GM18870 (cell line): ENCODE results near the gene CSNK1E.

Source experiments
- ATAC-seq: cut with Tn5 transposase; IDR thresholded peaks from one replicate; pipeline ENCODE4 v1.9.1; 2021; ENCODE audit warnings: moderate library complexity; ENCODE audit not compliant: unreplicated experiment

Gene CSNK1E

DNA sequence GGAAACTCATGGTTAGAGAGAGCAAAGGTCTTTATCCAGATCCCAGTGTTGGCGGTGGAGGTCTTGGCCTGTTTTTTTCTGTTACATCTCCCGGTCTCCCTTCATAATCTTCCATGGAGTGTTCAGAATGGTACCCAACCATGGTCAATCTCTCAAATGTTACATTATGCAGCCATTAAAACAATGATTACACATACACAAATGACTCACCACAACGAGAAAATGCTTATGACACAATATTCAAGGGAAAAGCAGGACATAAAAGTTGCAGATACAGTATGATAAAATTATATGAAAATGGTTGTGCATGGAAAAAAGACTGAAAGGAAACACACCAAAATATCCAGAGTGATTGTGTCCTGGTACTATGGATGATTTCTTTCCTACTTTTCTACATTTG lies 17.8 kb upstream of the CSNK1E start:
- no peak for ATAC-seq

- ATAC-seq = no peak
These were observed 10.6 kb upstream of the CSNK1E start for GRCh38 chr22:38327805-38328204.

DNA sequence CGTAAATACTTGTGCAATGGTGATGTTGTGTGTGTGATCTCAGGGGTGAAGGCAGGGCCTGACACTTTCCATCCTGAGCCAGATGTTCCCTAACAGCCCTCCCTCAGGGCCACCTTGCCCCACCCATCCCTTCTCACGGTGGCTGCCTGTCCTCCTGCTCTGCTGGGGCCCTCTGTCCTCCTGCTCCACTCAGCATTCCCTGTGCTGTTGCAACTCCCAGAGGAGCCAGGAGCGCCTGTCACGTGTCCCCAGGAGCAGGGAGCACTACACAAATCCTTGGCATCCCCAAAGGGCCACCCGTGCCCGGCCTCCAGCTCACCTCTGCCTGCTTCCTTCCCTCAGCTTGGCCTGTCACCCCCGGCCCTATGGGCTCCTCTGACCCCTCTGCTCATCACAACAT lies 10.2 kb upstream of the CSNK1E start:
- no peak for ATAC-seq

DNA sequence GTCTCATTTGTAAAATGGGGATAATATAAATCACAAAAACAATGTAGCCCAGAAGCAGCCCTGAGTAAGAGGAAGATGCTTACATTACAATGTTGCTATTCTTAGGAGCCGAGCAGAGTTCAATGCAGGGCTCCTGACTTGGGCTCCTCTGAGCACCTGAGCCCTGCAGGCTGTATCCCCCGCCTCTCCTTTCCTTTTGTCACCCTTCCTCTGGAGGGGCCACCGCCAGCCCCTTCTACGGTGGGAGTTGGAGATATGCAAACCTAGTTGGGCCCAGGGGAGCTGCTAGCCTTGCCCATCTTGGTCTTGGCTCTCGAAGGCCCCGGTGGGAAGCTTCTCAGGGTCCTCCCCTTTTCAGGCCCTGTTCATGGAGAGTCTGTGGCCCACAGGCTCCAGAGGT lies 8.4 kb upstream of the CSNK1E start:
- ATAC-seq = no peak

DNA sequence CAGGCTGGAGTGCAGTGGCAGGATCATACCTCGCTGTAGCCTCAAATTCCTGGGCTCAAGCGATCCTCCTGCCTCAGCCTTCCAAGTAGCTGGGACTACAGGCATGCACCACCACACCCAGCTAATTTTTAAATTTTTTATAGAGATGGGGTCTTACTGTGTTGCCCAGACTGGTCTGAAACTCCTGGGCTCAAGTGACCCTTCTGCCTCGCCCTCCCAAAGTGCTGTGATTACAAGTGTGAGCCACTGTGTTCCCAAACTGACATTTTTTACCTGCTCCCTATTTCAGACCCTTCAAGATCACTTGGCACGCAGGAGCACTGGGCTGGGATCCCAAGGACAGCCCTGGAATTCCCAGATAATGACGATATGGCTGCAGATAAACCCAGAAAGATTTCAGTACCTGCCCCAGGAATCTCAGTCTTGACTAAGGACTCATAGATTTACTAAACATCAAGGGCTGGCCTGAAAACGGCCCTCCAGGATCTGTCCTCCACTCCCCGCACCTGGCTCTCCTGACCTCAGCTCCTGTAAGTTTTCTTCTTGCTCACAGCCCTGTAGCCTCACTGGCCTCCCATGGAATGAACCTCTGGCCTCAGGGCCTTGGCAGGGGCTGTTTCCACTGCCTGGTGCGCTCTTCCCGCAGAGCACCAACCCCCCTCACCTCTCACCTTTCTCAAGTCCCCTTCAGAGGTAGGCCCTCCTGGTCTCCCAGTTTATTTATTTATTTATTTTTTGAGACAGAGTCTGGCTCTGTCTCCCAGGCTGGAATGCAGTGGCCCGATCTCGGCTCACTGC lies 3.6 kb upstream of the CSNK1E start:
- ATAC-seq = no peak

- no peak for ATAC-seq
These were observed 1.9 kb upstream of the CSNK1E start for GRCh38 chr22:38318792-38319773.

DNA sequence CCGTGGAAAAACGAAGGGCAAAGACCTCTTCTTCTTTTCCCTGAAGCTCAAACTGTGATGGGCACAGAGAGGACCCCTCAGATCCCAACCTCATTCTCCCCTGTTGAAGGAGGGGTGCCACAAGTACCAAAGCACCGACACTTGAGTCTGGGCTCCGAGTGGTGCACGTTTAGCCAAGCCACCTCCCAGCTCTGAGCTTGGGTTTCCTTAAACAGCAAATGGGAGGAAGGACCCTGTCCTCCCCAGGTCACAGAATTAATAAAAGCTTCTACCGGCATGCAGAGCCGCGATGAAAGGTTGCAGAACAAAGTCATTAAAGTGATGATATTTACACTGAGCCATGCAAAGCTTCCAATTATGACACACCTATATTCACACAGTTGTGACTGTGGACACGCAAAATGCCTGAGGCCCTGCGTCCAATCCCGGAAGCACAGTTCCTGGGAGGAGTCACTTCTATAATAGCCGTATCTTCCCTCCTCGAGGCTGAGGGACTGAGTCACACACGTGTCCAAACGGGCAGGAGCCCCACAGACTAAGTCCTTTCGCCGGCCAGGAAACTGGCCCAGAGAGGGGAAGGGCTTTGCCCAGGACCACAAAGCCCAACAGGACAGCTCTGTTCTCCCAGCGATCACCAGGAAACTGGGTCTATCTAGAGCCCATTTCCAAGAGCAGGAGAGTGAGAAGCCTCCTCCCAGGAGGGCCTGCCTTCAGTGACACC lies 922 bp upstream of the CSNK1E start:
- ATAC-seq = no peak

DNA sequence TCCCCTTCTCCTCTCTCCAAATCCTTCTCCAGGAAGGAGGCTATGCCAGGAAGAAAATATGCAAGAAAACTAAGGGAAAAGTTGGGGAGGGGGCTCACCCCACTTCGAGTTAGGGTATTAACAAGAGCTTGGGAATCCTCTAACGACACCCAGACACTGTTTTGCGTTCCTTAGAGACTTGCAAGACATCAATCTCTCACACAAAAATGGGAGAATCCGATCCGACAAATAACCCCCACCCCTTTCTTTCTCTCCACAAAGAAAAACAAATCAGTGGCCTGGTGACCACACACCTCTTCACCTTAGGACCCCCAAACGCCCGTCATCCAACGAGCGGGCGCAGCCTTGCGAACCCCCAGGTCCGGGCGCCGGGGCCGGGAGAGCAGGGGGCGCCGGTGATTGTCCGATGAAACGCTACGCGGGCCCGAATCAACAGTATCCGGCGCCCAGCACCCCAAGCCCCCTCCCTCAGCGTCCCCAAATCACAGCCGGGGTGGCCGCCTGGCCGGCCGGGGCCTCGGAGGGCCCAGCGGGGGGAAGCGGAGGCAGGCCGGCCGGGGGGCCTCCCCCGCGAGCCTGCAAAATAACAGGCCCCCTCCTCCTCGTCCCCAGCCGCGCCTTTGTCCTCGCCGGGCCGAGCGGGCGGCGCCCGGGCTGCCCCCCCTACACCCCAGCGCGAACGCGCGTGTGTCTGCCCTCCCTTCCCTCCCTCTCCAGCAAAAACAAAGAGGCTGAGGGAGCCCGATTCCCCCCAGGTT lies 690 bp downstream of the CSNK1E start:
- ATAC-seq = no peak

DNA sequence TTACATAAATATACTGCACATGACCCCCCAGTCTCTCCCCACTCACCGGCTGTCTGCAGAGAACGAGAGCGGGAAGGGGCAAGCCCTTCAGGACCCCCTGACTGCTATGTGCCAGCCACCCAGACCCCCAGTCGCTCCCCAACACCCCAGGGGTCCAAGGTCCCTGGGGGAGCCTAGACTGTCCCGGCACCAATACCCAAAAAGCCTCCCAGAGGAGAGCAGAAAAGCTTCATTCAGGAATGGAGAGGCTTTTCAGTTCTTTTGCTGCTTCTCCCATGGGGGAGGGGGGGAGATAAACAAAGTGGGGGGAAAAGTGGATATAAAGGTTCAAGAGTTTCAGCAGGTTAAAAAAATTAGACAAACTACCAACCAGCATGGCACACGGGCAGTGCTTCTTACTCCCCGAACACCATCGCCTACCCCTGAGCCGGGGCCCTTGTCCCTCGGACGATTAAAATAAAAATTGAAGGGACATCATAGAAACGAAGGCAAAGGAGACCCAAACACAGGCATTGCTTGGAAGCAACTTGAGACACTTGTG lies 1.3 kb downstream of the CSNK1E start:
- no peak for ATAC-seq

- no peak for ATAC-seq
These were observed 2.1 kb downstream of the CSNK1E start for GRCh38 chr22:38314933-38315822.

DNA sequence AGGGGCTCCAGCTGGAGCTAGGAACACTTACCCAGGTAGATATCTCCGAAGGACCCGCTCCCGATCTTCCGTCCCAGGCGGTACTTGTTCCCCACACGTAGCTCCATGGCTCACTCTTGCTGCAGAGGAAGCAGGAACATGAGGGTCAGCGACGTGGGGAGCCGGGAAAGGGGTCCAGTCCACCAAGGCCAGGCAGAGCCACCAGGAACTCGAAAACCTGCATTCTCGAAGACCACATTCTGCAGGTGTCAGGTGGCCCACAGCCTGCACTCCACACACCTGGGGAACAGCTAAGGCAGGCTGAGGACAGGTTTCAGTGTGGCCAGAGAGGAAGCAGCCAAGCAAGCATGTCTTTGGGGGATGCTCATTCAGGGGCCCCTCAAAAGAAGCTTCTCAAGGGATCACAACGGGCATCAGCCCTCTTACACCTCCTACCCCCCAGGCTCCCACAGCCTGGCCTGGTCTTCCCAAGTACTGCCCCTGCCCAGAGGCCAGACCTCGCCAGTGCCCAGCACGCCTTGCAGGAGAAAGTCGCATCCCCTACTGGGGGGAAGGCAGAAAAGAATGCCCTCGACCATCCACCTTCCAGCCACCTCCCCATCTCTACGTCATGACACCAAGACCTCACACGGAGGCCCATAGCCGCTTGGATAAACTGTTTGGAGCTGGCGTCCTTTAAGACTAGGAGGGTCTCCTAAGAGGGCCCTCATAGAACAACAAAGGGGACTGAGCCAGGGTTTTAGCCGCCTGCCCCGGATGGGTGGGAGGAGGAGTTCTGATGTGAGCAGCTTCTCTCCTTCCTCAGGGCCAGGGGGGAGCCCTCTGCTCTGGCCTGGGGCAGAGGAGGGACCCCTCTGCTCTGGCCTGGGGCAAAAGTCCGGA lies 2.9 kb downstream of the CSNK1E start:
- ATAC-seq = no peak

- ATAC-seq = no peak
These were observed 3.8 kb downstream of the CSNK1E start for GRCh38 chr22:38313384-38313955.

DNA sequence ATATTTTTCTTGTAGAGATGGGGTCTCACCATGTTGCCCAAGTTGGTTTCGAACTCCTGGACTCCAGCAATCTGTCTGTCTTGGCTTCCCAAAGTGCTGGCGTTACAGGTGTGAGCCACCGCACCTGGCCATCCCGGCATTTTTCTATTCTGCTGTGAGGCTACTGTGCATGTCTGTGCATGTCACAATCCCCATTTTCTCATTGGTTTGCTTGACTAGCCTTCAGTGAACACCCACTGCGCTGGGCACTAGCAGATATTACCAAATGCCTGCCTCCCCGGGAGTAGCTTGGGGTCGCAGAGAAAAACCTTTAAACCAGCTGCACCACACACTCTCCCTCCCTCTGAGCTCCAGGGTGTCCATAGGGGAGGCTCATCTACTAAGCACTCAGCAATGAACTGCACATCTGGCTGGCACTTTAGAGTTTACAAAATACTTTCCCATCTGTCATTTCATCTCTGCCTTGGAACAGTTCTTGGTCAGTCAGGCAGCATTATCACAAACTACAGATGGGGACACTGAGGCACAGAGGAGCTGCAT lies 4.9 kb downstream of the CSNK1E start:
- no peak for ATAC-seq

DNA sequence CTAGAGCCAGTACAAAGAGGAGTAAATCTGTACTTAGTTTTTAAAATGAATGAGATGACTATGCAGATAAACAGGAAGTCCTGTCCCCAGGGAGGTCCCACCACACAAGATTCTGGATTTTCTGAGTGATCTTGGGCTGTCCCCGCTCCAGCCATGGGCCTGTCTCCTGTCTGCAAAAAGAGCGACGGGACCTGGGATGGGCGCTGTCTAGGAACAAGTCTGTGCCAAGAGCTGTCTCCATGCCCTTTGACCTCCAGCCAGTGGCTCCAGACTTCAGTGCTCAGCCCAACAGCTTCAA lies 6.0 kb downstream of the CSNK1E start:
- ATAC-seq = no peak

- no peak for ATAC-seq
These were observed 6.5 kb downstream of the CSNK1E start for GRCh38 chr22:38310518-38311322.

DNA sequence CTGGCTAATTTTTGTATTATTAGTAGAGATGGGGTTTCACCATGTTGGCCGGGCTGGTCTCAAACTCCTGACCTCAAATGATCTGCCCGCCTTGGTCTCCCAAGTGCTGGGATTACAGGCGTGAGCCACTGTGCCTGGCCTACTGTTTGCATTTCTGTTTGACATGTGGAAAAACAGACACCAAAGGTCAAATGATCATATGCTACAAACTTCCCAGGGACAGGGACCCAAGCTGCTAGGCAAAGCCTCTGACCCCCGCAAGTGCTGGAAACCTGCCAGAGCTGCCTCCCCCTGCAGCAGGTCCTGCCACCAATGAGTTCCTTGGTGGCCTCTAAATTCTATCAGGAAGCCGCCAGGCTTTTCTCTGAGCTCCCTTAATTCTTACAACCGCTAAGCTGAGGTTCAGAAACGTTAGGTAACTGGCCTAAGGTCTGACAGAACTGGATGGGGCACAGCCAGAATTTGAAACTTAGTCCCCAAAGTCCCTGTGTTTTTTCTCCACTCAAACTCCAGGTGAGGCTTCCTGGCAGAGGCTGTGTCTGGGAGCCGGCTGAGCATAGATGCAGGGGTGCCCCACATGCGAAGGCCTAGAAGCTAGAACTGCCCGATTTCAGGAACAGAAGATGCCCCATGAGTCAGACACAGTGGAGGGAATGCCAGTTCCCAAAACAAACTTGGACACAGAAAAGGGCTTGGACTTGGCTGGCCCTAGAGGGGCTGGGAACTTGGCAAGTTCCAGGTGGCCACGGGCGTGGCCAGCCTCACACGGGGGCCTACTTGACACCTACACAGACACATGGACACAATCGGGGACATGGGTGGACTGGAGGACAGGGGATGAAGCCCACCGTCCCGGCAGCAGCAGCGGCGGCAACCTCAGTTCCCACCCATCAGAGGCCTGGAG lies 7.4 kb downstream of the CSNK1E start:
- no peak for ATAC-seq
